ENCODE results near the gene RIPOR3. TPM values are rescaled to one million over a fixed set of nuclear protein-coding genes. Genes with fewer than 3 reads are reported as not detected.

RIPOR3 gene
- total RNA-seq, 1 donor from 2014 or later = 15.1 TPM

DNA sequence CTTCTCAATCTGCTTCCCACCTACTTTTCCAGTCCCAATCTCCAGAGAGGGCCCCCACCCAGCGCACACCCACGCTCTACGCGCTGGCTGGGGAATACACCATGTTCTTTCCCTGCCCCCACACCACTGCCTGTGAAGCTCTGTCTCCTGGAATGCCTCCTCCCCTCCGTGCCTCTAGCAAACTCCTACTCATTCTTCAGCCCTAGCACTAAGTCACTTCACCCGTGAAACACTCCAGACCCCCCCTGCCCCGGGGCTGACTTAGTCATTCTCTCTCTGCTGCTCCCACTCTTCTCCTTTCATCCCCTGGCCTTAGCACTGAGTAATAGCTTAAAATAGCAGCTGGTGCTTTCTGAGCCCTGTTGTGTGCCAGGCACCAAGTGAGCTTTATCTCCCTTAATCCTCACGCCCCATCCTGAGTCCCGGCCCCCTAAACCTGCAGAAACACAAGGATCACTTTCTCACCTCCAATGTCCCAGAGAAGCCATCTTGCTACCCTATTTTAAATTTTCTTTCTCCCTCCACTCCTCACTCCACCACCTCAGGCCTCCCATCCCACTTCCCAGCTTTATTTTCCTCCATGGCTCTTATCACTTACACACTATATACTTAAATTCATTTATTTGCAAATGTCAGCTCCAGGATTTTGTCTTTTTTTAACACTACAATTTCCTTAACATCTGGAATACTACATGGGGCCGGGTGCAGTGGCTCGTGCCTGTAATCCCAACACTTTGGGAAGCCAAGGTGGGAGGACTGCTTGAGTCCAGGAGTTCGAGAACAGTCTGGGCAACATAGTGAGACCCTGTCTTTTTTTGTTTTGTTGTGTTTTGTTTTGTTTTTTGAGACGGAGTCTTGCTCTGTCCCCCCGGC is 33.7 kb upstream of the RIPOR3 start:
- H3K4me1 ChIP-seq = peaks cover 11 to 23% of the 10 kb centered on the region in 2 donors
- peak; percentile 81 to 94 for DNase-seq (ENCODE audit: low spot score in 2 of 2)
- H3K27ac ChIP-seq = peak overlapping the region; percentile 63 to 88
- H3K36me3 ChIP-seq = no peaks in the 10 kb centered on the region
- no peaks in the 10 kb centered on the region for H3K27me3 ChIP-seq
- intact Hi-C loops (cut with DNase I) = no loop called here
- no peak overlapping the region for H3K4me3 ChIP-seq
- H3K9me3 ChIP-seq = no peaks in the 10 kb centered on the region
- TF ChIP-seq, protein P1, sequence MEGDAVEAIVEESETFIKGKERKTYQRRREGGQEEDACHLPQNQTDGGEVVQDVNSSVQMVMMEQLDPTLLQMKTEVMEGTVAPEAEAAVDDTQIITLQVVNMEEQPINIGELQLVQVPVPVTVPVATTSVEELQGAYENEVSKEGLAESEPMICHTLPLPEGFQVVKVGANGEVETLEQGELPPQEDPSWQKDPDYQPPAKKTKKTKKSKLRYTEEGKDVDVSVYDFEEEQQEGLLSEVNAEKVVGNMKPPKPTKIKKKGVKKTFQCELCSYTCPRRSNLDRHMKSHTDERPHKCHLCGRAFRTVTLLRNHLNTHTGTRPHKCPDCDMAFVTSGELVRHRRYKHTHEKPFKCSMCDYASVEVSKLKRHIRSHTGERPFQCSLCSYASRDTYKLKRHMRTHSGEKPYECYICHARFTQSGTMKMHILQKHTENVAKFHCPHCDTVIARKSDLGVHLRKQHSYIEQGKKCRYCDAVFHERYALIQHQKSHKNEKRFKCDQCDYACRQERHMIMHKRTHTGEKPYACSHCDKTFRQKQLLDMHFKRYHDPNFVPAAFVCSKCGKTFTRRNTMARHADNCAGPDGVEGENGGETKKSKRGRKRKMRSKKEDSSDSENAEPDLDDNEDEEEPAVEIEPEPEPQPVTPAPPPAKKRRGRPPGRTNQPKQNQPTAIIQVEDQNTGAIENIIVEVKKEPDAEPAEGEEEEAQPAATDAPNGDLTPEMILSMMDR (IDR thresholded peaks at IDR 0.05) = no peak

DNA sequence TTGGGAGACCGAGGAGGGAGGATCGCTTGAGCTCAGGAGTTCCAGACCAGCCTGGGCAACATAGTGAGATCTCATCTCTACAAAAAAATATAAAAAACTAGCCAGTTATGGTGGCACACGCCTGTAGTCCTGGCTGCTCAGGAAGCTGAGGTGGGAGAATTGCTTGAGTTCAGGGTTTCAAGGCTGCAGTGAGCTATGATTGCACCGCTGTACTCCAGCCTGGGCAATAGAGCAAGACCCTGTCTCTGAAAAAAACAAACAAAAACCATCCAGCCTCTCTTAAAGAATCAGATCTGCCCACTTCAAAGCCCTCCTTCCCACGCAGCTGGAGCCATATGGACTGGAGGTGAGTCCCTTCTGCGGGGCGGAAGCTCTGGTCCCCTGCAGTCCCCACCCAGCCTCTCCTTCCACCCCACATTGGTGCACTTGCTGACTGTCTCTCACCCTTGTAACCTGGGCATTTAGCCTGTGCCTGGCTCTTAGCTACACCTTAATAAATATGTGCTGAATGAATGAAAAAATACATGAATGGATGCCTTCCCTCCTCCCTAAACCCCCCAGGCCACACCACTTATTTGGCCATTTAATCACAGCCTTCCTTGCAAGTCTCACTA is 32.9 kb upstream of the RIPOR3 start:
- intact Hi-C loops (cut with DNase I) = no loop called here
- Histone ChIP-seq H3K27me3 (no peaks in the 10 kb centered on the region), H3K36me3 (no peaks in the 10 kb centered on the region), H3K9me3 (no peaks in the 10 kb centered on the region), H3K4me3 (no peak overlapping the region), H3K27ac (peak overlapping the region; percentile 62 to 88), H3K4me1 (peaks cover 10 to 23% of the 10 kb centered on the region in 2 donors)
- no peak for DNase-seq (ENCODE audit: low spot score in 2 of 2)
- TF ChIP-seq, protein P1 (IDR thresholded peaks at IDR 0.05) = no peak

DNA sequence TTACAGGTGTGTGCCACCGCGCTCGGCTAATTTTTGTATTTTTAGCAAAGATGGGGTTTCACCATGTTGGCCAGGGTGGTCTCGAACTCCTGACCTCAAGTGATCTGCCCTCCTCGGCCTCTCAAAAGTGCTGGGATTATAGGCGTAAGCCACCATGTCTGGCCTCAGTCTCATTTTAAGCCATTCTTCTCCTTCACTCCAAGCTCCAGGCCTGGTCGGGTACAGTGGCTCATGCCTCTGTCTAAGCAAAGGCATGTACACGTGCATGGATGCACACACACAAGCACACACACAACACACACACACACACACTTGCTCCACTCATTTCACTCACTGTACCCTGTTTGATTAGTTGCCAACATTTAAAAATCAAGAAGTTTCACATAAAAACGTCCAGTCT is 32.3 kb upstream of the RIPOR3 start:
- no peak overlapping the region for H3K4me3 ChIP-seq
- H3K27me3 ChIP-seq = no peaks in the 10 kb centered on the region
- no peak for DNase-seq (ENCODE audit: low spot score in 2 of 2)
- TF ChIP-seq, protein P1 (IDR thresholded peaks at IDR 0.05) = no peak
- peaks cover 10 to 23% of the 10 kb centered on the region in 2 donors for H3K4me1 ChIP-seq
- intact Hi-C loops (cut with DNase I) = no loop called here
- no peaks in the 10 kb centered on the region for H3K36me3 ChIP-seq
- no peaks in the 10 kb centered on the region for H3K9me3 ChIP-seq
- H3K27ac ChIP-seq = peak overlapping the region in 1 of 2 donors; percentile 84

DNA sequence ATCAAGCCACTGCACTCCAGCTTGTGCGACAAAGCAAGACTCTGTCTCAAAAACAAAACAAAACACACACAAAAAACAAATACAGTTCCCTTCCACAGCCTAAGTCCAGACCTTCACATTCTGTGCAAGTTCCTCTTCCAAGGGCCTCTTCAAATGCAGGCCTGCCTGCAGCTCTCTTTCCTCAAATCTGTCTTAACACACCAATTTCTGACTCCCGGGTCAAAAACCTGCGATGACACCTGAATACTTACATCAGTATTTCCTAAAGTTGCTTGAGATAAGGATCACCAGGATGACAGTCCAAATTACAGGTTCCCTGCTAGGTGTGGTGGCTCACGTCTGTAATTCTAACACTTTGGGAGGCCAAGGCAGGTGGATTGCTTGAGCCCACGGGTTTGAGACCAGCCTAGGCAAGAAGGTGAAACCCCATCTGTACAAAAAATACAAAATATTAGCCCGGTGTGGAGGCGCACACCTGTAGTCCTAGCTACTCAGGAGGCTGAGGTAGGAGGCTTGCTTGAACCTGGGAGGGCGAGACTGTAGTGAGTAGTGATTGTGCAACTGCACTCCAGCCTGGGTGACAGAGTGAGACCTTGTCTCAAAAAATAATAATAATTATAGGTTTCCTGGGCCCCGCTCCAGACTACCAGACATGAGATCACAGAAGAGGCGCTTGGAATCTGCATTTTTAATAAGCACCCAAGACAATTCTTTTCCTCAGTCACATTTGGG is 31.2 kb upstream of the RIPOR3 start:
- TF ChIP-seq, protein P1 (IDR thresholded peaks at IDR 0.05) = no peak
- no peaks in the 10 kb centered on the region for H3K27me3 ChIP-seq
- H3K36me3 ChIP-seq = no peaks in the 10 kb centered on the region
- DNase-seq (ENCODE audit: low spot score in 2 of 2) = no peak
- H3K4me3 ChIP-seq = no peak overlapping the region
- intact Hi-C loops (cut with DNase I) = no loop called here
- peaks cover 10 to 23% of the 10 kb centered on the region in 2 donors for H3K4me1 ChIP-seq
- H3K27ac ChIP-seq = peak overlapping the region; percentile 79 to 84
- H3K9me3 ChIP-seq = no peaks in the 10 kb centered on the region

DNA sequence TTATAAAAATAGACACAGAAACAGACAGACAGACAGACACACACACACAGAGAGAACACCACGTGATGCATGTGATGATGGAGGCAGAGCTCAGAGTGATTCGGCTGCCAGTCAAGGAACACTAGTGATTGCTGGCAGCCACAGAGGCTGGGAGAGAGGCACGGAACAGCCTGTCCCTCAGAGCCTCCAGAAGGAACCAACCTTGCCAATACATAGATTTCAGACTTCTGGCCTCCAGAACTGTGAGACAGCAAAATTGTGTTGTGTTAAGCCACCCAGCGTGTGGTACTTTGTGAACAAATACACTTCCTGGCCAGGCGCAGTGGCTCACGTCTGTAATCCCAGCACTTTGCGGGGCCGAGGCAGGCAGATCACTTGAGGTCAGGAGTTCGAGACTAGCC is 30.5 kb upstream of the RIPOR3 start:
- H3K4me1 ChIP-seq = peaks cover 10 to 23% of the 10 kb centered on the region in 2 donors

More for the DNA sequence above, 30.5 kb upstream of the RIPOR3 start:
- no peaks in the 10 kb centered on the region for H3K36me3 ChIP-seq
- no peak overlapping the region for H3K4me3 ChIP-seq
- intact Hi-C loops (cut with DNase I) = no loop called here
- H3K27ac ChIP-seq = peak overlapping the region; percentile 79 to 84
- no peaks in the 10 kb centered on the region for H3K9me3 ChIP-seq
- H3K27me3 ChIP-seq = no peaks in the 10 kb centered on the region
- TF ChIP-seq, protein P1 (IDR thresholded peaks at IDR 0.05) = no peak
- peak; percentile 76 to 92 for DNase-seq (ENCODE audit: low spot score in 2 of 2)
